Measurements from ENCODE around the gene PDC. TPM values are rescaled to one million over a fixed set of nuclear protein-coding genes. Genes with fewer than 3 reads are reported as not detected.
A peak's percentile ranks its signal among the peaks of the same experiment; 100 is the strongest.
"Not testable (repeated sequence)": the region's sequence is repeated elsewhere in the genome, so short reads cannot be mapped to it uniquely, and the experiment has no call there.

PDC gene
- total RNA-seq, 6 experiments from 2014 or later, result 0.17 TPM; not detected in 4

- Mint-ChIP-seq H3K4me1 (ENCODE audit: low read depth) (peaks cover 32% of the 10 kb centered on the region), H3K27me3 (ENCODE audit: insufficient read depth) (no peaks in the 10 kb centered on the region), H3K27ac (no peak overlapping the region), H3K9me3 (no peaks in the 10 kb centered on the region), H3K36me3 (ENCODE audit: low read depth) (no peaks in the 10 kb centered on the region), H3K4me3 (no peak overlapping the region)
- DNase-seq, result no peak
- TF ChIP-seq CTCF (IDR thresholded peaks at IDR 0.05), result peak; percentile 18; the same call in 1 of the 2 replicates
Measured at GRCh38 chr1:186473047-186473446, 12.1 kb upstream of the PDC start.

GRCh38 chr1:186465946-186466345, 5.0 kb upstream of the PDC start:
- no peak for TF ChIP-seq CTCF (IDR thresholded peaks at IDR 0.05)
- H3K27me3 Mint-ChIP-seq (ENCODE audit: insufficient read depth), result no peaks in the 10 kb centered on the region; the same call in 1 of the 2 replicates
- peaks cover 7% of the 10 kb centered on the region for H3K4me1 Mint-ChIP-seq (ENCODE audit: low read depth)
- no peak overlapping the region for H3K27ac Mint-ChIP-seq
- H3K36me3 Mint-ChIP-seq (ENCODE audit: low read depth), result no peaks in the 10 kb centered on the region
- DNase-seq, result no peak
- H3K4me3 Mint-ChIP-seq, result no peak overlapping the region
- H3K9me3 Mint-ChIP-seq, result no peaks in the 10 kb centered on the region

- not testable (repeated sequence) for DNase-seq; H3K27me3 Mint-ChIP-seq (ENCODE audit: insufficient read depth); H3K4me1 Mint-ChIP-seq (ENCODE audit: low read depth); H3K4me3 Mint-ChIP-seq; H3K9me3 Mint-ChIP-seq; H3K27ac Mint-ChIP-seq; H3K36me3 Mint-ChIP-seq (ENCODE audit: low read depth)
Measured at GRCh38 chr1:186465491-186465890, 4.6 kb upstream of the PDC start.

- Mint-ChIP-seq H3K4me1 (ENCODE audit: low read depth) (peaks cover 7% of the 10 kb centered on the region), H3K27me3 (ENCODE audit: insufficient read depth) (no peaks in the 10 kb centered on the region; the same call in 1 of the 2 replicates), H3K9me3 (no peaks in the 10 kb centered on the region), H3K4me3 (no peak overlapping the region), H3K36me3 (ENCODE audit: low read depth) (no peaks in the 10 kb centered on the region), H3K27ac (no peak overlapping the region)
- DNase-seq, result no peak
- no peak for TF ChIP-seq CTCF (IDR thresholded peaks at IDR 0.05)
Measured at GRCh38 chr1:186463926-186464325, 3.0 kb upstream of the PDC start.

- H3K27me3 Mint-ChIP-seq (ENCODE audit: insufficient read depth), result no peaks in the 10 kb centered on the region; the same call in 1 of the 2 replicates
- no peaks in the 10 kb centered on the region for H3K36me3 Mint-ChIP-seq (ENCODE audit: low read depth)
- peaks cover 7% of the 10 kb centered on the region for H3K4me1 Mint-ChIP-seq (ENCODE audit: low read depth)
- TF ChIP-seq CTCF (IDR thresholded peaks at IDR 0.05), result no peak
- no peak overlapping the region for H3K4me3 Mint-ChIP-seq
- H3K9me3 Mint-ChIP-seq, result no peaks in the 10 kb centered on the region
- H3K27ac Mint-ChIP-seq, result no peak overlapping the region
- no peak for DNase-seq
Measured at GRCh38 chr1:186463511-186463910, 2.6 kb upstream of the PDC start.

- DNase-seq; H3K4me1 Mint-ChIP-seq (ENCODE audit: low read depth); H3K9me3 Mint-ChIP-seq; H3K27ac Mint-ChIP-seq; H3K4me3 Mint-ChIP-seq; H3K27me3 Mint-ChIP-seq (ENCODE audit: insufficient read depth); H3K36me3 Mint-ChIP-seq (ENCODE audit: low read depth): not testable (repeated sequence)
Measured at GRCh38 chr1:186459161-186459560, 1.8 kb downstream of the PDC start.

GRCh38 chr1:186456729-186457255, 4.1 kb downstream of the PDC start:
- H3K4me1 Mint-ChIP-seq (ENCODE audit: low read depth), result no peaks in the 10 kb centered on the region
- no peak overlapping the region for H3K27ac Mint-ChIP-seq
- DNase-seq, result no peak
- no peak for TF ChIP-seq CTCF (IDR thresholded peaks at IDR 0.05)
- no peak overlapping the region for H3K4me3 Mint-ChIP-seq
- no peaks in the 10 kb centered on the region for H3K36me3 Mint-ChIP-seq (ENCODE audit: low read depth)
- H3K27me3 Mint-ChIP-seq (ENCODE audit: insufficient read depth), result no peaks in the 10 kb centered on the region
- no peaks in the 10 kb centered on the region for H3K9me3 Mint-ChIP-seq

All from HFFc6 (cell line).